Fibroblast of lung (primary cell): ENCODE measurements around the gene TCF15. TPM values are rescaled to one million over a fixed set of nuclear protein-coding genes. Genes with fewer than 3 reads are reported as not detected.
A peak's percentile ranks its signal among the peaks of the same experiment; 100 is the strongest.
"Not testable (repeated sequence)": the region's sequence is repeated elsewhere in the genome, so short reads cannot be mapped to it uniquely, and the experiment has no call there.

Experiments
- DNase-seq, 2 donors: peaks; one replicate each; pipeline versions ENCODE4 v3.0.0 to v3.0.0-alpha.2; 2010; ENCODE audit warnings: low read depth in 2 of 2
- H2AFZ ChIP-seq: 2 replicates; pipeline ENCODE4 v1.5.1; 2012; ENCODE audit warnings: low read length, control low read depth, inconsistent platforms
- H3K27ac ChIP-seq: 2 replicates; pipeline ENCODE4 v1.5.1; 2011; ENCODE audit warnings: low read length, control low read depth; ENCODE audit not compliant: insufficient read depth
- H3K27me3 ChIP-seq: 2 replicates; pipeline ENCODE4 v1.5.1; 2011; ENCODE audit warnings: mild to moderate bottlenecking, low read length; ENCODE audit not compliant: control insufficient read depth, insufficient read depth
- H3K36me3 ChIP-seq: 2 replicates; pipeline ENCODE4 v1.5.1; 2011; ENCODE audit warnings: low read length; ENCODE audit not compliant: control insufficient read depth, insufficient read depth
- H3K4me1 ChIP-seq: 2 replicates; pipeline ENCODE4 v1.5.1; 2011; ENCODE audit warnings: low read length; ENCODE audit not compliant: control insufficient read depth, insufficient read depth; ENCODE audit errors: extremely low read depth
- H3K4me2 ChIP-seq: 2 replicates; pipeline ENCODE4 v1.5.1; 2011; ENCODE audit warnings: low read length, control low read depth; ENCODE audit not compliant: insufficient read depth; ENCODE audit errors: extremely low read depth
- H3K4me3 ChIP-seq, 4 experiments: fragments of 200-600 bp in 1 of 4; sonication (generic) in 1 of 4; replicated peaks in 1 of 4; 2 replicates each; pipeline ENCODE4 v1.5.1; 2011 to 2016; ENCODE audit warnings: low read length in 4 of 4, low read depth in 3 of 4, mild to moderate bottlenecking in 3 of 4, control low read depth in 2 of 4, inconsistent platforms in 1 of 4, mixed read lengths in 1 of 4; ENCODE audit not compliant: insufficient read depth in 1 of 4; ENCODE audit errors: control extremely low read depth in 1 of 4
- H3K79me2 ChIP-seq: 2 replicates; pipeline ENCODE4 v1.5.1; 2012; ENCODE audit warnings: mild to moderate bottlenecking, low read length, inconsistent platforms; ENCODE audit not compliant: control insufficient read depth, insufficient read depth
- H3K9ac ChIP-seq: 2 replicates; pipeline ENCODE4 v1.5.1; 2011; ENCODE audit warnings: mild to moderate bottlenecking, low read length, control low read depth; ENCODE audit not compliant: insufficient read depth
- H3K9me3 ChIP-seq: 2 replicates; pipeline ENCODE4 v1.5.1; 2012; ENCODE audit warnings: low read depth, low read length; ENCODE audit not compliant: control insufficient read depth, insufficient read depth
- H4K20me1 ChIP-seq: 2 replicates; pipeline ENCODE4 v1.5.1; 2011; ENCODE audit warnings: low read length; ENCODE audit not compliant: control insufficient read depth, insufficient read depth; ENCODE audit errors: extremely low read depth
- EZH2 ChIP-seq: IDR thresholded peaks from 2 replicates; pipeline ENCODE4 v1.5.1; 2012; ENCODE audit warnings: low read length, control low read depth, mild to moderate bottlenecking; ENCODE audit errors: missing control alignments
- polyA plus RNA-seq, 2 donors: library from polyadenylated mRNA; depleted of rRNA in 1 of 2; stranded (reverse) in 1 of 2; unstranded in 1 of 2; fragments of >200 nt; gene quantifications; 2 replicates each; pipeline ENCODE4 v1.2.1, GENCODE V29; 2011 to 2012; ENCODE audit warnings: missing spikeins in 1 of 2
- total RNA-seq: library from RNA; depleted of rRNA; stranded (reverse); fragments of >200 nt; gene quantifications from 2 replicates; pipeline ENCODE4 v1.2.1, GENCODE V29; 2014
- TF ChIP-seq, protein P1 (sequence below), 2 donors: IDR thresholded peaks in 1 of 2; conservative IDR thresholded peaks in 1 of 2; 1 replicate in 1 of 2; 2 replicates in 1 of 2; pipeline ENCODE4 v1.5.1; 2011 to 2012; ENCODE audit warnings: low read length in 2 of 2, control low read depth in 1 of 2, inconsistent platforms in 1 of 2, low read depth in 1 of 2, mild to moderate bottlenecking in 1 of 2

The TCF15 gene
- total and polyA plus RNA-seq, 2 donors (not counting 1 experiment from before 2014, with no cell fraction given) = not detected

DNA sequence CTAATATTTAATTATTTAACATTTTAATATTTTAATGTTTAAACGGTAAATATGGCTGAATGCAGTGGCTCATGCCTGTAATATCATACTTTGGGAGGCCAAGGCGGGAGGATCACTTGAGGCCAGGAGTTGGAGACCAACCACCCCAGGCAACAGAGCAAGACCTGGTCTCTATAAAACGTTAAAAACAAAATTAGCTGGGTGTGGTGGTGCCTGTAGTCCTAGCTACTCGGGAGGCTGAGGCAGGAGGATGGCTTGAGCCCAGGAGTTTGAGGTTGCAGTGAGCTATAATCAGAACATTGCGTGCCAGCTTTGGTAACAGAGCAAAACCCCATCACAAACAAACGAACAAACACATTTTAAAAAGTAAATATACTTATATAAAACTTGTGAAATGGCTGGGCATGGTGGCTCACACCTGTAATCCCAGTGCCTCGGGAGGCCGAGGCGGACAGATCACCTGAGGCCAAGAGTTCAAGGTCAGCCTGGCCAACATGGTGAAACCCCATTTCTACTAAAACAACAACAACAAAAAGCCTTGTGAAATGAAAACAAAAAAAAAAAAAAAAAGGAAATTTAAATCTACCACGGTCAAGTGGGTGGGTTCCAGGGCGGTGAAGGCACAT is 34.7 kb upstream of the TCF15 start:
- TF ChIP-seq, protein P1, sequence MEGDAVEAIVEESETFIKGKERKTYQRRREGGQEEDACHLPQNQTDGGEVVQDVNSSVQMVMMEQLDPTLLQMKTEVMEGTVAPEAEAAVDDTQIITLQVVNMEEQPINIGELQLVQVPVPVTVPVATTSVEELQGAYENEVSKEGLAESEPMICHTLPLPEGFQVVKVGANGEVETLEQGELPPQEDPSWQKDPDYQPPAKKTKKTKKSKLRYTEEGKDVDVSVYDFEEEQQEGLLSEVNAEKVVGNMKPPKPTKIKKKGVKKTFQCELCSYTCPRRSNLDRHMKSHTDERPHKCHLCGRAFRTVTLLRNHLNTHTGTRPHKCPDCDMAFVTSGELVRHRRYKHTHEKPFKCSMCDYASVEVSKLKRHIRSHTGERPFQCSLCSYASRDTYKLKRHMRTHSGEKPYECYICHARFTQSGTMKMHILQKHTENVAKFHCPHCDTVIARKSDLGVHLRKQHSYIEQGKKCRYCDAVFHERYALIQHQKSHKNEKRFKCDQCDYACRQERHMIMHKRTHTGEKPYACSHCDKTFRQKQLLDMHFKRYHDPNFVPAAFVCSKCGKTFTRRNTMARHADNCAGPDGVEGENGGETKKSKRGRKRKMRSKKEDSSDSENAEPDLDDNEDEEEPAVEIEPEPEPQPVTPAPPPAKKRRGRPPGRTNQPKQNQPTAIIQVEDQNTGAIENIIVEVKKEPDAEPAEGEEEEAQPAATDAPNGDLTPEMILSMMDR (conservative IDR thresholded peaks at IDR 0.05 in 1 of 2, IDR thresholded peaks at IDR 0.05 in 1 of 2; ENCODE audit: low read depth in 1 of 2, low read length in 2 of 2) = no peak
- no peak for TF ChIP-seq EZH2
- Histone ChIP-seq H3K4me2 (no peak overlapping the region), H3K79me2 (peaks cover 5% of the 10 kb centered on the region), H3K4me1 (no peaks in the 10 kb centered on the region), H3K9me3 (no peaks in the 10 kb centered on the region), H3K36me3 (peaks cover 16% of the 10 kb centered on the region), H3K27me3 (no peaks in the 10 kb centered on the region), H3K4me3 (no peak overlapping the region), H4K20me1 (no peaks in the 10 kb centered on the region), H2AFZ (no peak overlapping the region), H3K9ac (no peak overlapping the region), H3K27ac (no peak overlapping the region)
- DNase-seq = no peak

DNA sequence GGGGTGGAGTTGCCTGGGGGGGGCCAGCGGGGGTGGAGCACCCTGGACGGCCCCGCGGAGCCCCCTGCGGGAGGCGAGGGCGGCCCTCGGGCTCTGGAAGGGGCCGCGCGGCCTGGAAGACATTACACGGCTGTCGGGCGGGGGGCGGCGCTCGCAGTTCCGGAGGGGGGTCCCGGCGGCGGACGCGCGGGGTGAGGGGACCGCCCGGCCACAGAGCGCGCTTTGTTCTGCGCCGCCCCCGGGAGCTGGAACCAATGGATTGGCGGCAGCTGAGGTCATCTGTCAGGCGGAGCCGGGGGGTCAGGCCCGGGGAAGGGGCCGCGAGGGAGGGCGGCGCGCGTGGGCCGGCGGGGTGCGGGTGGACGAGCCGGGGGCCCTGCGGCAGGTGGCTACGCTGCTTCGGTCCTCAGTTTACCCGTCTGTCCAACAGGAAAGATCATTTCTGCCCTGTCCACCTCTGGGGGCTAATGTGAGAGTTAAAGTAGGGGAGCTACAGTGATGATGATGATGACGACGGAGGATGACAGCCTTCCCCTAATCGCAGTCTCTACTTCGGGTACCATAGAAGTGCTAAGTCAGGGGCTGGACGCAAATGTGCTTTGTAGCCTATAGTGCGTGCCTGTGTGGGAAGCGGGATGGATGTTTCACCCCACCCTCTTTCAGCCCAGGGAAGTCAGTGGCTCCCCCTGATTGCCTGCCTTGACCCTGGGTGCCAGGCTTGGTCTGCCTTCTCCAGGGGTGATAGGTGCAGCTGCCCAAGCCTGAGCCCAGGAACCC is 32.5 kb upstream of the TCF15 start:
- no peaks in the 10 kb centered on the region for H3K4me1 ChIP-seq
- H3K4me2 ChIP-seq = peak overlapping the region; percentile 35
- H3K4me3 ChIP-seq = peak overlapping the region in 2 of 4 experiments; percentile 7 to 45
- H3K9ac ChIP-seq = no peak overlapping the region
- no peak overlapping the region for H3K27ac ChIP-seq
- H3K36me3 ChIP-seq = peaks cover 3% of the 10 kb centered on the region
- no peaks in the 10 kb centered on the region for H3K9me3 ChIP-seq
- peak; percentile 53 for TF ChIP-seq EZH2
- TF ChIP-seq, protein P1 (conservative IDR thresholded peaks at IDR 0.05 in 1 of 2, IDR thresholded peaks at IDR 0.05 in 1 of 2; ENCODE audit: low read depth in 1 of 2, low read length in 2 of 2) = no peak
- no peaks in the 10 kb centered on the region for H4K20me1 ChIP-seq
- peak in 1 of 2 donors; percentile 12 for DNase-seq
- no peaks in the 10 kb centered on the region for H3K79me2 ChIP-seq
- H3K27me3 ChIP-seq = no peaks in the 10 kb centered on the region
- H2AFZ ChIP-seq = no peak overlapping the region

DNA sequence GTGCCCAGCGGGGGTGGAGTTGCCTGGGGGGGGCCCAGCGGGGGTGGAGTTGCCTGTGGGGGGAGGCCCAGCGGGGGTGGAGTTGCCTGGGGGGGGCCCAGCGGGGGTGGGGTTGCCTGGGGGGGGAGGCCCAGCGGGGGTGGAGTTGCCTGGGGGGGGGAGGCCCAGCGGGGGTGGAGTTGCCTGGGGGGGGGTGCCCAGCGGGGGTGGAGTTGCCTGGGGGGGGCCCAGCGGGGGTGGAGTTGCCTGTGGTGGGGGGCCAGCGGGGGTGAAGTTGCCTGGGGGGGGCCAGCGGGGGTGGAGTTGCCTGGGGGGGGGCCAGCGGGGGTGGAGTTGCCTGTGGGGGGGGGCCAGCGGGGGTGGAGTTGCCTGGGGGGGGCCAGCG is 31.9 kb upstream of the TCF15 start:
- not testable (repeated sequence) for H3K9ac ChIP-seq, H3K4me1 ChIP-seq, H3K4me3 ChIP-seq, H3K9me3 ChIP-seq, H4K20me1 ChIP-seq, H3K27me3 ChIP-seq, H3K36me3 ChIP-seq, H3K79me2 ChIP-seq, DNase-seq, H3K4me2 ChIP-seq, H2AFZ ChIP-seq, H3K27ac ChIP-seq
